Endodermal cell (in vitro differentiated cells): ENCODE data around the gene PIM1. TPM values are rescaled to one million over a fixed set of nuclear protein-coding genes. Genes with fewer than 3 reads are reported as not detected.
A peak's percentile ranks its signal among the peaks of the same experiment; 100 is the strongest.

Source experiments
- DNase-seq: peaks from one replicate; pipeline ENCODE4 v3.0.0-alpha.2; 2017
- H3K27ac ChIP-seq: 2 replicates; pipeline ENCODE4 v1.5.1; 2013; ENCODE audit warnings: mild to moderate bottlenecking, low read depth, low read length, moderate library complexity
- H3K27me3 ChIP-seq: 2 replicates; pipeline ENCODE4 v1.6.1; 2013; ENCODE audit warnings: mild to moderate bottlenecking, low read length, moderate library complexity; ENCODE audit not compliant: insufficient read depth, control insufficient read depth, poor library complexity, severe bottlenecking
- H3K36me3 ChIP-seq: 2 replicates; pipeline ENCODE4 v1.7.0; 2013; ENCODE audit warnings: mild to moderate bottlenecking, low read length, moderate library complexity; ENCODE audit not compliant: control insufficient read depth, insufficient read depth
- H3K4me1 ChIP-seq: one replicate; pipeline ENCODE4 v1.7.0; 2013; ENCODE audit warnings: low read length; ENCODE audit not compliant: control insufficient read depth, insufficient read depth
- H3K4me3 ChIP-seq: 2 replicates; pipeline ENCODE4 v1.5.1; 2013; ENCODE audit warnings: mild to moderate bottlenecking, low read length, moderate library complexity
- H3K9ac ChIP-seq: 2 replicates; pipeline ENCODE4 v1.6.1; 2013; ENCODE audit warnings: mild to moderate bottlenecking, low read length, moderate library complexity; ENCODE audit not compliant: poor library complexity, severe bottlenecking; ENCODE audit errors: extremely low read depth
- H3K9me3 ChIP-seq: 2 replicates; pipeline ENCODE4 v1.6.1; 2013; ENCODE audit warnings: mild to moderate bottlenecking, low read length, moderate library complexity; ENCODE audit not compliant: control insufficient read depth
- H3K27ac Mint-ChIP-seq: 2 replicates; pipeline ENCODE4 v1.8.0; 2020; ENCODE audit warnings: mixed read lengths
- H3K27me3 Mint-ChIP-seq: 2 replicates; pipeline ENCODE4 v1.8.0; 2021; ENCODE audit warnings: mild to moderate bottlenecking, mixed read lengths; ENCODE audit not compliant: insufficient read depth
- H3K36me3 Mint-ChIP-seq: 2 replicates; pipeline ENCODE4 v1.8.0; 2020; ENCODE audit warnings: low read depth, mixed read lengths
- H3K4me1 Mint-ChIP-seq: 2 replicates; pipeline ENCODE4 v1.8.0; 2020; ENCODE audit warnings: mixed read lengths
- H3K4me3 Mint-ChIP-seq: 2 replicates; pipeline ENCODE4 v1.8.0; 2020; ENCODE audit warnings: mild to moderate bottlenecking, moderate library complexity, mixed read lengths
- H3K9me3 Mint-ChIP-seq: 2 replicates; pipeline ENCODE4 v1.8.0; 2020; ENCODE audit warnings: mild to moderate bottlenecking, mixed read lengths
- WGBS, 2 experiments: methylation state at CpG; one replicate each; pipeline versions ENCODE4 v1.1.5 to v1.1.7; 2013; ENCODE audit warnings: missing lambda C conversion rate in 2 of 2, mixed read lengths in 1 of 2; ENCODE audit not compliant: insufficient coverage in 1 of 2, insufficient read length in 1 of 2; 5-methylcytosine and 5-hydroxymethylcytosine counted together
- total RNA-seq, 2 donors: library from RNA; stranded (reverse); fragmentation: NEBNext Ultra II Directional in 1 of 2; extraction: Animal tissue kit (Norgen Biotek cat#: 25700) in 1 of 2; gene quantifications; 2 replicates in 1 of 2; 3 replicates in 1 of 2; pipeline ENCODE4 v1.2.1, GENCODE V29; 2021
- TF ChIP-seq, protein P1 (sequence below): fragments of 200-600 bp; sonication (generic); conservative IDR thresholded peaks from 2 replicates; pipeline ENCODE4 v1.5.0; 2021; ENCODE audit warnings: antibody characterized with exemption, mild to moderate bottlenecking

PIM1 gene
- total RNA-seq, 2 donors from 2014 or later, result 43.9 to 65.3 TPM

DNA sequence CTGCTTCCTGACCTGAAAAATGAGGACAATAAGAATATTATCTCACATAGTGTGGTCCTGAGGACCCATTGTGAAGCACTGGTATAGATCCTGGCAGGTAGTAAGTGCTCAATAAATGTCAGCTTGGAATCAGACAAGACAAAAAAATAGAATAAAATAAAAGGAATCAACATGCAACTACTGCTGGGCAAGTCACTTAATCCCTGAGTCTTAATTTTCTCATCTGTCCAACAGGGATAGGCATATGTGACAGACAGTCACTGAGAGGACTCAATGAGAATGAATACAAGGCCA is 38.0 kb upstream of the PIM1 start:
- Mint-ChIP-seq H3K27ac (peak overlapping the region; percentile 78), H3K4me3 (no peak overlapping the region), H3K4me1 (peaks cover 58% of the 10 kb centered on the region), H3K27me3 (no peaks in the 10 kb centered on the region), H3K9me3 (no peaks in the 10 kb centered on the region), H3K36me3 (no peaks in the 10 kb centered on the region)
- DNase-seq, result no peak
- Histone ChIP-seq H3K9ac (no peak overlapping the region), H3K27me3 (no peaks in the 10 kb centered on the region), H3K4me1 (peaks cover 26% of the 10 kb centered on the region), H3K36me3 (no peaks in the 10 kb centered on the region), H3K4me3 (no peak overlapping the region), H3K9me3 (no peaks in the 10 kb centered on the region), H3K27ac (peak overlapping the region; percentile 90)
- TF ChIP-seq, protein P1, sequence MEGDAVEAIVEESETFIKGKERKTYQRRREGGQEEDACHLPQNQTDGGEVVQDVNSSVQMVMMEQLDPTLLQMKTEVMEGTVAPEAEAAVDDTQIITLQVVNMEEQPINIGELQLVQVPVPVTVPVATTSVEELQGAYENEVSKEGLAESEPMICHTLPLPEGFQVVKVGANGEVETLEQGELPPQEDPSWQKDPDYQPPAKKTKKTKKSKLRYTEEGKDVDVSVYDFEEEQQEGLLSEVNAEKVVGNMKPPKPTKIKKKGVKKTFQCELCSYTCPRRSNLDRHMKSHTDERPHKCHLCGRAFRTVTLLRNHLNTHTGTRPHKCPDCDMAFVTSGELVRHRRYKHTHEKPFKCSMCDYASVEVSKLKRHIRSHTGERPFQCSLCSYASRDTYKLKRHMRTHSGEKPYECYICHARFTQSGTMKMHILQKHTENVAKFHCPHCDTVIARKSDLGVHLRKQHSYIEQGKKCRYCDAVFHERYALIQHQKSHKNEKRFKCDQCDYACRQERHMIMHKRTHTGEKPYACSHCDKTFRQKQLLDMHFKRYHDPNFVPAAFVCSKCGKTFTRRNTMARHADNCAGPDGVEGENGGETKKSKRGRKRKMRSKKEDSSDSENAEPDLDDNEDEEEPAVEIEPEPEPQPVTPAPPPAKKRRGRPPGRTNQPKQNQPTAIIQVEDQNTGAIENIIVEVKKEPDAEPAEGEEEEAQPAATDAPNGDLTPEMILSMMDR, result no peak

DNA sequence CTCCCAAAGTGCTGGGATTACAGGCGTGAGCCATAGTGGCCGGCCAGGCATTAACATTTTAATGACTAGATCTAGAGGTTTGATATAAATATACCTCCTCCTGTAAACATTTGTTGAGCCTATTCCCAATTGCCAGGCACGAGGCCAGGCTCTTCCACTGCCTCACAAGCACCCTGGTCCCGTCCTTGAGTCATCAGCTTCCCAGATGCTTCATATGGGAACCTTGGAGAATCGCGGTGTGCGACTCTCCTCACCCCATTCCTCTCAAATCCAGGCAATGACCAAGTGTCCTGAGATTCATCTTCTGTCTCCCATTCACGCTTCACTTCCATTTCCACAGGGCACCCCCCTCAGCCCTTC is 35.9 kb upstream of the PIM1 start:
- WGBS, 2 experiments, result 93 to 94% methylated on average over 7 to 8 of the region's 8 CpGs
- H3K9ac ChIP-seq, result no peak overlapping the region
- no peak overlapping the region for H3K27ac ChIP-seq
- no peaks in the 10 kb centered on the region for H3K36me3 ChIP-seq
- H3K4me1 ChIP-seq, result peaks cover 17% of the 10 kb centered on the region
- no peaks in the 10 kb centered on the region for H3K27me3 Mint-ChIP-seq
- peak overlapping the region; percentile 54 for H3K27ac Mint-ChIP-seq
- peak overlapping the region; percentile 18 for H3K4me3 ChIP-seq
- TF ChIP-seq, protein P1, result no peak
- H3K36me3 Mint-ChIP-seq, result no peaks in the 10 kb centered on the region
- no peak overlapping the region for H3K4me3 Mint-ChIP-seq
- H3K27me3 ChIP-seq, result no peaks in the 10 kb centered on the region
- H3K9me3 ChIP-seq, result no peaks in the 10 kb centered on the region
- H3K9me3 Mint-ChIP-seq, result no peaks in the 10 kb centered on the region
- no peak for DNase-seq
- H3K4me1 Mint-ChIP-seq, result peaks cover 55% of the 10 kb centered on the region

DNA sequence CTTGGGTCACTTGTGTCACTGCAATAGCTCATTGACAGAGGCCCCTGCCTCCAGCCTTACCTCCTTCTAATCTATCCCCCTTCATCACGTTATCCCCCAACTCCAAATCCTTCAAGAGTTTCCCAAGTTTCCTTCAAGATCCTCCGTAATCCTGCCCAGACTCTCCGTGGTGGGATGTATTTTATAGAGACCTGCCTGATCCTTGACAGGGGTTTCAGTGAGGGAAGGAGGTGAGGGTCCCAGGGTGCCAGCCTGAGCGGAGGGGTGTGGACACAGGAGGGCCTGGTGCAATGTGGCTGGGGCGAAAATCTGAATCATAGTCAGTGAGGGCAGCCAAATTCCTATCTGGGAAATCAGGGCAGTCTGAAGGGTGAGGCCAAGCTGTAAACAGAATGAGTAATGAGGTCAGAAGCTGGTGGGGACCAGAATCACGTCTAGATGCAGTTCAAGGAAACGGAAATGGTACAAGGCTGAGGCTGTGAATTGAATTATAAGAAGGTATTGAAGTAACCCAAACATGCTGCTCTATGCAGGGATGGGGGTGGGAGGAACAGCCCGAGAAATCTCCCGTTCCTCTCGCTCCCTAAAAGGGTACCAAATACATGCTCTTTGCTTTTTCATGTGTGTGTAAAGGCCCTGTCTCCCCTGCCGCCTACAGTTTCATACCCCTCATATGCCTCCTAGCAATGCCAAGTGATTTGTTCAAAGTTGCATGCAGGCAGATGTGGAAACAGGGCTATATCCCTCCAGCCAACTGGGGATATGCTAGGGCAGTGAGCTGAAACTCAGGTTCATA is 35.4 kb upstream of the PIM1 start:
- no peak for DNase-seq
- Mint-ChIP-seq H3K27ac (peak overlapping the region; percentile 54), H3K36me3 (no peaks in the 10 kb centered on the region), H3K9me3 (no peaks in the 10 kb centered on the region), H3K27me3 (no peaks in the 10 kb centered on the region), H3K4me3 (no peak overlapping the region), H3K4me1 (peaks cover 60% of the 10 kb centered on the region)
- Histone ChIP-seq H3K27ac (peak overlapping the region; percentile 46), H3K4me1 (peaks cover 21% of the 10 kb centered on the region), H3K4me3 (peak overlapping the region; percentile 18), H3K9me3 (no peaks in the 10 kb centered on the region), H3K9ac (no peak overlapping the region), H3K36me3 (no peaks in the 10 kb centered on the region), H3K27me3 (no peaks in the 10 kb centered on the region)
- WGBS, 2 experiments, result 60 to 78% methylated on average over 6 to 11 of the region's 11 CpGs
- TF ChIP-seq, protein P1, result no peak
